Activated CD8-positive, alpha-beta T cell treated with anti-CD3 and anti-CD28 coated beads, Interleukin-2, amount 10 ng/mL, durations not matched to agents 7 days and 5 days (primary cell): Measurements from ENCODE around the gene VPS26B. TPM values are rescaled to one million over a fixed set of nuclear protein-coding genes. Genes with fewer than 3 reads are reported as not detected.
A peak's percentile ranks its signal among the peaks of the same experiment; 100 is the strongest.
"Not testable (repeated sequence)": the region's sequence is repeated elsewhere in the genome, so short reads cannot be mapped to it uniquely, and the experiment has no call there.

Source experiments
- ATAC-seq: fragments of 150-1000 bp; cut with Tn5 transposase; one replicate; pipeline ENCODE4 v1.10.0; 2021; ENCODE audit warnings: moderate library complexity
- CTCF ChIA-PET: fragments of 350-600 bp; sonication (Branson Sonifier 250); formaldehyde crosslinking; loops from one replicate; lab custom pipeline; 2021; ENCODE audit warnings: antibody characterized with exemption; lab: Charles Lee
- POLR2A ChIA-PET: fragments of 350-600 bp; sonication (Branson Sonifier 250); formaldehyde crosslinking; loops from one replicate; lab custom pipeline; 2021; ENCODE audit warnings: antibody characterized with exemption; lab: Charles Lee
- DNase-seq: peaks from one replicate; pipeline ENCODE4 v3.0.0-alpha.2; 2020
- H3K27ac Mint-ChIP-seq: one replicate; pipeline ENCODE4 v1.8.0; 2021; ENCODE audit warnings: mild to moderate bottlenecking, mixed read lengths
- H3K27me3 Mint-ChIP-seq: one replicate; pipeline ENCODE4 v1.8.0; 2021; ENCODE audit warnings: low read depth, mixed read lengths
- H3K36me3 Mint-ChIP-seq: one replicate; pipeline ENCODE4 v1.8.0; 2021; ENCODE audit warnings: low read depth, mixed read lengths
- H3K4me1 Mint-ChIP-seq: one replicate; pipeline ENCODE4 v1.8.0; 2021; ENCODE audit warnings: low read depth, mixed read lengths
- H3K4me3 Mint-ChIP-seq: one replicate; pipeline ENCODE4 v1.8.0; 2021; ENCODE audit warnings: mild to moderate bottlenecking, mixed read lengths
- H3K9me3 Mint-ChIP-seq: one replicate; pipeline ENCODE4 v1.8.0; 2022; ENCODE audit warnings: mixed read lengths; ENCODE audit not compliant: insufficient read depth
- total RNA-seq, 2 experiments: library from RNA; stranded (reverse); gene quantifications; one replicate each; pipeline ENCODE4 v1.2.3, GENCODE V29; 2021

VPS26B gene
- 10 to 100 TPM; 55.1 TPM for total RNA-seq

DNA sequence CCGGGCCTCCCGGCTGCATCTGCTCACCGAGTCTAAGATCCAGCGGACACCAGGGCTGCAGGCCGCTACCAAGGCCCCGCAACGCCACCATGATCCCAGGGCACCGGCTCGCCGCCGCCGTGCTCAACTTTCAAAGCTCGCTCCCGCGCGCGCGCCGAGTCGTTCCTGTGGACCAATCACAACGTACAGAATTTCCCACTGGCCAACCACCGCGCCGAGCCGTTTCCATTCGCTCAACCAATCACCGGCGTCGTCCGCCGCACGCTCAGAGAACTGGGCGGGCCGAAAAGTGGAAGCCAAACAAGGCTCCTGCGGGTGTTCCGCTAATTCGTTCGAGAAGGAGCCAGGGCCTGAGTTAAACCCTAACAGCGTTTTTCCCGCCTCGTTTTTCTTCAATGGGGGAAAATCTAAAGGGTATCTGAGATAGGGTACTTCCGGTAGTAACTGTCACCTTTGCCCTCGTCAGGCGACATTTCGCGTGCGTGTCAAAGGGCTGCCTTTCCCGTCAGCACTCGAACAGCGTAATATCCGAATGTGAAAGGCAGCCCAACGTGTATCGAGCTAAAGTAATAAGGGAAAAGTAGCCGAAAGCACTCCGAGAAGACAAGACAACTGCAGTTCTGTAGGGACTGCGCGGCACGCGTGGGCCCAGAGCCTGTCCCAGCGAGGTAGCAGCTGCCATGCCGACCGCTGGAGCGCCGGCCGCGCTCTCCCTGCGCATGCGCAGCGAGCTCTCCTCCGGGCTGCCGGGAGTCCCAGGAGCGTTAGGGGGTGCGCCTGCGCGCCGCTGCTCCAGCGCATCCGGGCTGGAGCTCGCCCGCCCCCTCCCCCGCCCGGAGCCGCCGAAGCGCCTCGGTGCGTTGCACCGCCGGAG is at the start of gene VPS26B, which contains the start of gene NCAPD3:
VPS26B (plus strand) TSS at position 836 of the 874 bp plus-strand sequence. CDS start 452 bp downstream, outside the sequence.
NCAPD3 (minus strand) TSS at position 132 of the 874 bp plus-strand sequence; CDS start at position 91, 41 bp downstream.
- ATAC-seq (peak; percentile 84), DNase-seq (peak; percentile 98)
- Mint-ChIP-seq H3K9me3 (no peaks in the 10 kb centered on the region), H3K36me3 (peaks cover 47% of the 10 kb centered on the region), H3K4me1 (peaks cover 70% of the 10 kb centered on the region), H3K27me3 (no peaks in the 10 kb centered on the region), H3K27ac (peak within 1 kb of the TSS; percentile 97), H3K4me3 (peak within 1 kb of the TSS; percentile 97)
- ChIA-PET CTCF (interaction anchor here (0.7 to 3.0 kb wide), 12 partner anchors 10 to 296 kb away, joined by 3 to 25 read pairs (median 4); partner anchors contain the start of gene GLB1L3), POLR2A (interaction anchor here (0.6 to 4.7 kb wide), 23 partner anchors 10 to 1502 kb away, joined by 3 to 50 read pairs (median 4); partner anchors contain the start of genes ACAD8, GLB1L3, JAM3 and THYN1)

DNA sequence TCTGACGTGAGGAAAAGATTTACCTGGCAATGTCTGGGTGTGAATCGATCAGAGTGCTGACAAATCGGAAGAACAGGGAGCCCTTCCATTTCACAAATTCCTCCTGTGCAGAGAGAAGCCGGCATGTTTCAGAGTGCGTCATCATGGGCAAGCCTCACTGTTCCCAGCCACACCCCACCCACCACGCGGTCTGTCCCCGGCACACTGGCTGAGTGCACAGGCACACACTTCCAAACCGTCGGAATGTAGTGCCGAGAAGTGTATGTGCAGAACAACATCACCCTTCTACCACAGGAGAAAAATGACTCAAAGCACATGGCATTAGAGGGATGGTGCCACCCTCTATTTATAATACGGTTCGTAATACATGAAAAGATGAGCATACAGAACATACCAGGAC is 48.2 kb upstream of the VPS26B start:
- Mint-ChIP-seq H3K4me1 (no peaks in the 10 kb centered on the region), H3K9me3 (no peaks in the 10 kb centered on the region), H3K27me3 (no peaks in the 10 kb centered on the region), H3K27ac (no peak overlapping the region), H3K36me3 (peaks cover 86% of the 10 kb centered on the region), H3K4me3 (no peak overlapping the region)
- POLR2A ChIA-PET: no interaction called here
- ATAC-seq: no peak
- no peak for DNase-seq
- CTCF ChIA-PET: no interaction called here

GRCh38 chr11:134178032-134178674 is 46.3 kb upstream of the VPS26B start:
- Mint-ChIP-seq H3K4me1 (no peaks in the 10 kb centered on the region), H3K36me3 (peaks cover 73% of the 10 kb centered on the region), H3K27ac (no peak overlapping the region), H3K9me3 (no peaks in the 10 kb centered on the region), H3K4me3 (no peak overlapping the region), H3K27me3 (no peaks in the 10 kb centered on the region)
- CTCF ChIA-PET: interaction anchor here (1.1 kb wide), 1 partner anchor 29 kb away, joined by 3 read pairs; no protein-coding TSS in a partner anchor
- DNase-seq: no peak
- POLR2A ChIA-PET: no interaction called here
- ATAC-seq: no peak

GRCh38 chr11:134181707-134182106 is 42.8 kb upstream of the VPS26B start:
- ChIA-PET POLR2A (interaction anchor here (0.6 kb wide), 1 partner anchor 94 kb away, joined by 5 read pairs; no protein-coding TSS in a partner anchor), CTCF (no interaction called here)
- no peak overlapping the region for H3K4me3 Mint-ChIP-seq
- ATAC-seq (no peak), DNase-seq (no peak)
- H3K9me3 Mint-ChIP-seq: no peaks in the 10 kb centered on the region
- no peak overlapping the region for H3K27ac Mint-ChIP-seq
- no peaks in the 10 kb centered on the region for H3K27me3 Mint-ChIP-seq
- H3K36me3 Mint-ChIP-seq: peaks cover 65% of the 10 kb centered on the region
- H3K4me1 Mint-ChIP-seq: no peaks in the 10 kb centered on the region

GRCh38 chr11:134188092-134188491 is 36.4 kb upstream of the VPS26B start:
- peaks cover 12% of the 10 kb centered on the region for H3K9me3 Mint-ChIP-seq
- not testable (repeated sequence) for H3K4me1 Mint-ChIP-seq, ATAC-seq, DNase-seq, H3K27ac Mint-ChIP-seq, H3K27me3 Mint-ChIP-seq, H3K4me3 Mint-ChIP-seq
- CTCF ChIA-PET: interaction anchor here (1.2 to 1.8 kb wide), 2 partner anchors 19 to 24 kb away, joined by 3 to 5 read pairs; no protein-coding TSS in a partner anchor
- POLR2A ChIA-PET: interaction anchor here (1.3 kb wide), 1 partner anchor 11 kb away, joined by 3 read pairs; no protein-coding TSS in a partner anchor
- H3K36me3 Mint-ChIP-seq: peaks cover 82% of the 10 kb centered on the region

DNA sequence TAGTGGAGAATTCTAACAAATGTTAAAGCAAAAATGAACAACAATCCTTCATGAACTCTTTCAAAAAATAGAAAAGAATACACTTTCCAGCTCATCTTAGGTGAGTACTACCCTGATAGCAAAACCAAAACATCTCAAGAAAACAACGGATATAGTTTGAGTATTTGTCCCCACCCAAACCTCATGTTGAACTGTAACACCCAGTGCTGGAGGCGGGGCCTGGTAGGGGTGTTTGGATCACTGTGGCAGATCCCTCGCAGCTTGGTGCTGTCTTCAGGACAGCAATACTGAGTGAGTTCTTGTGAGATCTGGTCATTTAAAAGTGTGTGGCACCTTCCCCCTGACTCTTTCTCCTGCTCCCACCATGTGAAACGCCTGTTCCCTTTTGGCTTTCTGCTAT is 27.7 kb upstream of the VPS26B start:
- peaks cover 4% of the 10 kb centered on the region for H3K4me1 Mint-ChIP-seq
- DNase-seq: no peak
- H3K27me3 Mint-ChIP-seq: no peaks in the 10 kb centered on the region
- peaks cover 70% of the 10 kb centered on the region for H3K36me3 Mint-ChIP-seq
- H3K9me3 Mint-ChIP-seq: no peaks in the 10 kb centered on the region
- no peak for ATAC-seq
- H3K27ac Mint-ChIP-seq: peak overlapping the region; percentile 31
- no peak overlapping the region for H3K4me3 Mint-ChIP-seq
- ChIA-PET CTCF (interaction anchor here (2.5 kb wide), 1 partner anchor 12 kb away, joined by 8 read pairs; no protein-coding TSS in a partner anchor), POLR2A (interaction anchor here (0.6 kb wide), 1 partner anchor 148 kb away, joined by 3 read pairs; no protein-coding TSS in a partner anchor)

DNA sequence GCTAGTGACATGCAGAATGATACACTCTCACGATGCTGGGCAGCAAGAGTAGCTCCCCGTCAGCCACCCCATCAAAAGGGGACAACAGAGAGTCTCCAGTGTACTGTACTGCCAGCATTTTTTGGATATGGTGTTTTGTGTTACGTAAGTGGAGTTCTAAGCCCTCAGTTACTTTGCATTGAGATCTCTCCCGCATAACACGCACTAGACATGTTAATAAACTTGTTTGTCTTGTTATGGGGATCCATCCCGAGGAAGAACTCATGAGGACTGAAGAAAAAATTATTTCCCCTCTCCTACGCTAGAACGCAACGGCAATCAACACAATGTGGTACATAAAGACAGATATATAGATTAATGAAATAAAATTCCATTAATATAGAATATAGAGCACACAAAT is 24.9 kb upstream of the VPS26B start:
- H3K27ac Mint-ChIP-seq: no peak overlapping the region
- peaks cover 69% of the 10 kb centered on the region for H3K36me3 Mint-ChIP-seq
- DNase-seq (no peak), ATAC-seq (no peak)
- H3K4me1 Mint-ChIP-seq: peaks cover 4% of the 10 kb centered on the region
- ChIA-PET CTCF (no interaction called here), POLR2A (interaction anchor here (0.8 to 1.1 kb wide), 2 partner anchors 12 to 25 kb away, joined by 3 read pairs; partner anchors contain the start of genes NCAPD3 and VPS26B)
- no peaks in the 10 kb centered on the region for H3K27me3 Mint-ChIP-seq
- no peak overlapping the region for H3K4me3 Mint-ChIP-seq
- H3K9me3 Mint-ChIP-seq: no peaks in the 10 kb centered on the region

- Mint-ChIP-seq H3K4me3 (no peak overlapping the region), H3K27me3 (no peaks in the 10 kb centered on the region), H3K9me3 (no peaks in the 10 kb centered on the region), H3K4me1 (peaks cover 4% of the 10 kb centered on the region), H3K27ac (no peak overlapping the region), H3K36me3 (peaks cover 72% of the 10 kb centered on the region)
- DNase-seq: no peak
- ChIA-PET CTCF (no interaction called here), POLR2A (no interaction called here)
- no peak for ATAC-seq
Observed at GRCh38 chr11:134200688-134201087, 23.8 kb upstream of the VPS26B start.

- Mint-ChIP-seq H3K27ac (no peak overlapping the region), H3K9me3 (no peaks in the 10 kb centered on the region), H3K27me3 (no peaks in the 10 kb centered on the region), H3K36me3 (peaks cover 71% of the 10 kb centered on the region), H3K4me1 (peaks cover 4% of the 10 kb centered on the region), H3K4me3 (no peak overlapping the region)
- POLR2A ChIA-PET: no interaction called here
- CTCF ChIA-PET: interaction anchor here (1.5 to 1.8 kb wide), 2 partner anchors 59 to 67 kb away, joined by 3 to 4 read pairs; no protein-coding TSS in a partner anchor
- ATAC-seq: no peak
- DNase-seq: no peak
Observed at GRCh38 chr11:134202661-134203060, 21.8 kb upstream of the VPS26B start.

GRCh38 chr11:134205729-134206128 is 18.7 kb upstream of the VPS26B start:
- CTCF ChIA-PET: interaction anchor here (0.7 to 0.9 kb wide), 2 partner anchors 121 to 156 kb away, joined by 3 read pairs; no protein-coding TSS in a partner anchor
- Mint-ChIP-seq H3K4me3 (no peak overlapping the region), H3K9me3 (no peaks in the 10 kb centered on the region), H3K36me3 (peaks cover 70% of the 10 kb centered on the region), H3K27ac (no peak overlapping the region), H3K27me3 (no peaks in the 10 kb centered on the region), H3K4me1 (peaks cover 4% of the 10 kb centered on the region)
- ATAC-seq (no peak), DNase-seq (no peak)
- POLR2A ChIA-PET: interaction anchor here (1.6 kb wide), 1 partner anchor 19 kb away, joined by 4 read pairs; the partner anchor contains the start of gene VPS26B

DNA sequence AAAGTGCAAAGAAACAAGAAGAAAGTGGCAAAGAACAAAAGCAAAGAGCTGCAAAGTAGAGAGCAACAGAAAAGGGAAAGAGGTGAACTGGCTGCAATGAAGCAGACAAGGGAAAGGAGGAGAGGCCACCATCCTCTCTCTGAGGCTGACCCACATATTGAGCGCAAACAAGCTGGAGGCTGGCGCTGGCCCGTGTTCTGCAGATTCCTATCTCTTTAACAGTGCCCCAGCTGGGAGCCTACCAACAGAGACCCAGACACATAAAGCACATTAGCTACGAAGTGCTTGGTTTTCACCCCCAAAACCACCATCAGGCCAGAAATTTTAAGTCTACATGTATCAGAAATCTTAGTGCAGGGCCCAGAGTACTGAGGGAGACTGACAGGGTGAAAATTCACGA is 18.3 kb upstream of the VPS26B start:
- Mint-ChIP-seq H3K27ac (no peak overlapping the region), H3K36me3 (peaks cover 72% of the 10 kb centered on the region), H3K27me3 (no peaks in the 10 kb centered on the region), H3K9me3 (no peaks in the 10 kb centered on the region), H3K4me3 (no peak overlapping the region), H3K4me1 (peaks cover 8% of the 10 kb centered on the region)
- ChIA-PET CTCF (interaction anchor here (0.7 to 0.9 kb wide), 2 partner anchors 121 to 156 kb away, joined by 3 read pairs; no protein-coding TSS in a partner anchor), POLR2A (interaction anchor here (1.6 kb wide), 1 partner anchor 19 kb away, joined by 4 read pairs; the partner anchor contains the start of gene VPS26B)
- ATAC-seq: no peak
- DNase-seq: no peak
